ENCODE results near the gene PLLP. TPM values are rescaled to one million over a fixed set of nuclear protein-coding genes. Genes with fewer than 3 reads are reported as not detected.

Gene PLLP
- total and polyA plus RNA-seq, 9 of the 15 experiments (the other 6 are each of a cell fraction or from before 2014, with no cell fraction given) = 0.09 to 0.96 (median 0.27) TPM

- ATAC-seq = no peak
- no peak overlapping the region for H3K9ac ChIP-seq (ENCODE audit: insufficient read depth in 1 of 2, low read depth in 2 of 2, low read length in 2 of 2)
- H3K4me3 ChIP-seq = no peak overlapping the region
- ChIA-PET POLR2A (interaction anchor here (0.6 kb wide), 1 partner anchor 126 kb away, joined by 3 read pairs; no protein-coding TSS in a partner anchor), CTCF (ENCODE audit: low intra/inter-chr PET ratio) (no interaction called here)
- no peaks in the 10 kb centered on the region for H3K9me1 ChIP-seq (ENCODE audit: control insufficient read depth, insufficient read depth, low read length)
- DNase-seq (ENCODE audit: extremely low read depth in 1 of 4, low spot score in 3 of 4) = peak in 1 of 4 experiments; percentile 10
- WGBS (ENCODE audit: insufficient coverage, low coverage, missing lambda C conversion rate) = 8% methylated on average over 1 of the region's 1 CpG
- no peaks in the 10 kb centered on the region for H3K79me2 ChIP-seq (ENCODE audit: control insufficient read depth, insufficient read depth, low read length)
- H3K36me3 ChIP-seq (ENCODE audit: control insufficient read depth, insufficient read depth, low read length) = no peaks in the 10 kb centered on the region
- H3K4me1 ChIP-seq (replicated peaks in 1 of 2; ENCODE audit: control insufficient read depth in 2 of 2, insufficient read depth in 2 of 2, low read length in 2 of 2) = peaks cover 18 to 23% of the 10 kb centered on the region in 2 experiments; a peak in 4 of 5 replicates
- no peak overlapping the region for H3K4me2 ChIP-seq (ENCODE audit: insufficient read depth, low read length)
- TF ChIP-seq ZNF217 (CRISPR knock-in tag; IDR thresholded peaks at IDR 0.05) = no peak
- peak; percentile 49; the same call in 1 of the 2 replicates for TF ChIP-seq NR2C1 (IDR thresholded peaks at IDR 0.05)
- TF ChIP-seq NR2C1 (tag; IDR thresholded peaks at IDR 0.05) = peak; percentile 46; the same call in 1 of the 2 replicates
- 0 out of 2 replicates have a peak, but pooled peaks have one; percentile 27 for TF ChIP-seq NR2C2 (CRISPR knock-in tag; IDR thresholded peaks at IDR 0.05)
- TF ChIP-seq NR2C2 (tag; IDR thresholded peaks at IDR 0.05) = peak; percentile 67
- TF ChIP-seq FOXJ2 (tag; IDR thresholded peaks at IDR 0.05) = peak; percentile 98
- TF ChIP-seq VEZF1 (CRISPR knock-in tag; IDR thresholded peaks at IDR 0.05) = peak; percentile 47; the same call in 1 of the 2 replicates
- 0 out of 4 replicates have a peak, but pooled peaks of 1 of the 2 experiments have one; percentile 15 for TF ChIP-seq KDM1A (IDR thresholded peaks at IDR 0.05)
- no peak for TF ChIP-seq SPI1 (IDR thresholded peaks at IDR 0.05; ENCODE audit: borderline replicate concordance, low read depth, low read length)
- peak; percentile 62 for TF ChIP-seq RFX1 (IDR thresholded peaks at IDR 0.05)
- H3K9me3 ChIP-seq (replicated peaks; ENCODE audit: control insufficient read depth, insufficient read depth, low read depth, low read length) = no peaks in the 10 kb centered on the region
- H2AFZ ChIP-seq (ENCODE audit: low read depth, low read length) = no peak overlapping the region
- no peak overlapping the region for H3K27ac ChIP-seq (ENCODE audit: extremely low read depth, low read depth, low read length)
- in situ Hi-C loops (cut with MboI) (no loop called here), intact Hi-C loops (cut with micrococcal nuclease) (no loop called here)
- H4K20me1 ChIP-seq (replicated peaks; ENCODE audit: control insufficient read depth, insufficient read depth, low read length) = no peaks in the 10 kb centered on the region
- no TSS peak for BruUV-seq (replicated peaks)
- no peak for FAIRE-seq
- no peaks in the 10 kb centered on the region for H3K27me3 ChIP-seq (ENCODE audit: control insufficient read depth in 2 of 2, insufficient read depth in 2 of 2, low read length in 2 of 2)
Measured at GRCh38 chr16:57273359-57273758, 11.1 kb downstream of the PLLP start.

Data from K562 (cell line).